ENCODE data around the gene BCL2L15. TPM values are rescaled to one million over a fixed set of nuclear protein-coding genes. Genes with fewer than 3 reads are reported as not detected.

BCL2L15 gene
- total and polyA plus RNA-seq, 2 of the 13 experiments (the other 11 are each of a cell fraction or from before 2014, with no cell fraction given) = 0.03 to 0.27 TPM

GRCh38 chr1:113904674-113905434 lies 17.5 kb upstream of the BCL2L15 start, which contains the start of the genes AP4B1 and DCLRE1B:
Gene AP4B1 (minus strand): TSS chr1:113904799. CDS start chr1:113904717, 82 bp downstream.
Gene DCLRE1B (plus strand): TSS chr1:113905326. CDS start chr1:113905587, 261 bp downstream.
- peak within 1 kb of the TSS; percentile 81 to 90 (median 88) for H3K4me3 ChIP-seq (replicated peaks in 1 of 3; ENCODE audit: insufficient read depth in 1 of 3, low read depth in 2 of 3, low read length in 3 of 3)
- in situ Hi-C loops (cut with HindIII; ENCODE audit: extremely low pct_ligation_motif_present, low pct_unique_long_range_greater_than_20kb) (no loop called here), intact Hi-C loops (cut with micrococcal nuclease; ENCODE audit: unreplicated experiment) (loop anchor here (1.0 kb wide), 3 partner anchors 24 to 93 kb away; partner anchors contain the start of genes HIPK1 and RSBN1)
- peak within 1 kb of the TSS; percentile 89 for H3K9ac ChIP-seq (ENCODE audit: insufficient read depth, low read depth, low read length)
- DNase-seq (ENCODE audit: low spot score) = peak; percentile 99
- peak within 1 kb of the TSS; percentile 96 for H3K4me2 ChIP-seq (ENCODE audit: low read depth, low read length)
- ChIA-PET CTCF (ENCODE audit: low intra/inter-chr PET ratio, low total read pairs) (interaction anchor here (0.9 to 2.0 kb wide), 2 partner anchors 24 to 69 kb away, joined by 3 to 6 read pairs; partner anchors contain the start of gene HIPK1), POLR2A (interaction anchor here (0.6 to 3.5 kb wide), 5 partner anchors 25 to 145 kb away, joined by 3 to 102 read pairs (median 4); partner anchors contain the start of genes HIPK1, PHTF1 and RSBN1)
- ATAC-seq = peak; percentile 95
- peak; percentile 92 for FAIRE-seq
- no TSS peak for BruUV-seq (replicated peaks)
- no peaks in the 10 kb centered on the region; a peak in 1 of 5 replicates for H3K27me3 ChIP-seq (ENCODE audit: control insufficient read depth in 1 of 2, insufficient read depth in 2 of 2, low read length in 2 of 2)
- H3K36me3 ChIP-seq (replicated peaks in 1 of 2; ENCODE audit: control insufficient read depth in 1 of 2, insufficient read depth in 2 of 2, low read length in 2 of 2) = peaks cover 1 to 21% of the 10 kb centered on the region in 2 experiments
- H3K9me3 ChIP-seq (ENCODE audit: low read length) = no peaks in the 10 kb centered on the region
- WGBS (ENCODE audit: low lambda C conversion rate) = 2% methylated on average over 63 of the region's 67 CpGs
- H2AFZ ChIP-seq (ENCODE audit: low read length) = peak within 1 kb of the TSS; percentile 64
- H3K4me1 ChIP-seq (ENCODE audit: insufficient read depth, low read length) = peaks cover 24% of the 10 kb centered on the region; the same call in 1 of the 2 replicates
- H3K79me2 ChIP-seq (ENCODE audit: insufficient read depth, low read length) = peaks cover 16% of the 10 kb centered on the region
- no peaks in the 10 kb centered on the region for H4K20me1 ChIP-seq (ENCODE audit: insufficient read depth, low read length)
- H3K27ac ChIP-seq (ENCODE audit: extremely low read length, insufficient read depth, low read length) = peak within 1 kb of the TSS; percentile 78
- TF ChIP-seq SPEN (CRISPR knock-in tag; IDR thresholded peaks at IDR 0.05; ENCODE audit: low read depth) (peak; percentile 81), SKIL (CRISPR knock-in tag; IDR thresholded peaks at IDR 0.05; ENCODE audit: borderline replicate concordance) (peak; percentile 48; the same call in 1 of the 2 replicates), LRRFIP1 (CRISPR knock-in tag; conservative IDR thresholded peaks at IDR 0.05) (no peak), BORCS8-MEF2B (CRISPR knock-in tag; IDR thresholded peaks at IDR 0.05) (peak; percentile 82), RFXANK (CRISPR knock-in tag; IDR thresholded peaks at IDR 0.05) (0 out of 2 replicates have a peak, but pooled peaks have one; percentile 57), HOXA3 (CRISPR knock-in tag; IDR thresholded peaks at IDR 0.05) (peak; percentile 93), FUBP1 (CRISPR knock-in tag; IDR thresholded peaks at IDR 0.05; ENCODE audit: borderline replicate concordance) (no peak), ZNF207 (IDR thresholded peaks at IDR 0.05; ENCODE audit: borderline replicate concordance) (no peak), ZNF652 (CRISPR knock-in tag; IDR thresholded peaks at IDR 0.05; ENCODE audit: borderline replicate concordance, low read depth) (0 out of 2 replicates have a peak, but pooled peaks have one; percentile 12), ZNF766 (CRISPR knock-in tag; IDR thresholded peaks at IDR 0.05; ENCODE audit: borderline replicate concordance) (no peak), SCMH1 (CRISPR knock-in tag; IDR thresholded peaks at IDR 0.05; ENCODE audit: borderline replicate concordance) (no peak), KLF13 (CRISPR knock-in tag; IDR thresholded peaks at IDR 0.05) (no peak), ZNF225 (CRISPR knock-in tag; IDR thresholded peaks at IDR 0.05) (no peak)

All from HepG2 (cell line).